ENCODE measurements around the gene SS18. TPM values are rescaled to one million over a fixed set of nuclear protein-coding genes. Genes with fewer than 3 reads are reported as not detected.

SS18 gene
- total RNA-seq, 6 donors from 2014 or later, result 49.6 to 122 (median 91.8) TPM

DNA sequence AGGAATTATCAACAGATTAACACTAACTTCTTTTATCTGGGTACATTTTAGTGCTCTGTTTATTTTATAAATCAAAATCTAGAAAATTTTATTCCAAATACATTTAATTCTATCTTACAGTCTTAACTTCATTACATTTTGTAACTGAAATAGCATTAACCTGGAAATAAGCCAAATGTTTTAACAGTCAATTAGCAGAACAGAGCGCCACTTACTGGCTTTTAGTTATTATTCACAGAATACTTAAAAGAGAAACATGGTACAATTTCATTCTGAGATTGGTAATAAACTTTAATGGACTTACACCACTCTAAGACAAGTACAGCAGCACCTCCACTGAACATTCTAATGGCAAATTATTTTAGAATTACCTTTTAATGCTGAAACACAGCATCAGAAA lies 38.6 kb downstream of the SS18 start:
- H3K4me3 ChIP-seq, result no peak overlapping the region
- no peak for DNase-seq

DNA sequence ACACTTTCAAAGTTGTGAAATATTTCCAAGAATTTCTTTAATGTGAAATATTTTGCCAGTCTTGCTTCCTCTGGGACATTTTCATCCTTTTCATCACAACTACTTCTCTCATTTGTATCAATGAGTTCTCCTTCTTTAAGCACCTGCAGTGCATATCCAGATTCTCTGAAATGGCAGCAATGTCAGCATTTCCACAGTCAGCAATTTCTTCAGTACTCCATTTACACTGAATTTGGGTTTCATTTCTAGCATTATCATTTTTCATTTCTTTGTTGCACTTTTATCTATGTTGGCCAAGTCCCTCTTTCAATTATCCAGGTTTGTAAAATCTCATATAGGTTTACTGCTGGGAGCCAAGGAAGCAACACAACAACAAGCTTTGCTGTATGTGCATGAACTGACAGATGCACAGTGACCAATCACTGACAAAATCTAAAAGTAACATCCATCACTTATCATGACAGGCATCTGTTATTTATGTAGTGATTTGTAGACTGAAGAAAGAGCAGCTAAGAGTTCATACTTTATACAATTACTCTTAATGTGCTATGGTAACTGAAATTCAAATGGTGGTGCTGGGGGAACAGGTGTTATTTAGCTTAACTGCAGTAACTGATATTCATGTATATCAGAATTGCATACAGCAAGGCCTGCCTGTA lies 43.9 kb downstream of the SS18 start:
- Histone ChIP-seq H3K4me3 (no peak overlapping the region), H3K36me3 (peaks cover 0 to 21% (median 6%) of the 10 kb centered on the region in 4 donors), H3K9me3 (no peaks in the 10 kb centered on the region), H3K27ac (no peak overlapping the region), H3K27me3 (no peaks in the 10 kb centered on the region), H3K4me1 (no peaks in the 10 kb centered on the region)
- DNase-seq, result no peak
- TF ChIP-seq, protein P1, sequence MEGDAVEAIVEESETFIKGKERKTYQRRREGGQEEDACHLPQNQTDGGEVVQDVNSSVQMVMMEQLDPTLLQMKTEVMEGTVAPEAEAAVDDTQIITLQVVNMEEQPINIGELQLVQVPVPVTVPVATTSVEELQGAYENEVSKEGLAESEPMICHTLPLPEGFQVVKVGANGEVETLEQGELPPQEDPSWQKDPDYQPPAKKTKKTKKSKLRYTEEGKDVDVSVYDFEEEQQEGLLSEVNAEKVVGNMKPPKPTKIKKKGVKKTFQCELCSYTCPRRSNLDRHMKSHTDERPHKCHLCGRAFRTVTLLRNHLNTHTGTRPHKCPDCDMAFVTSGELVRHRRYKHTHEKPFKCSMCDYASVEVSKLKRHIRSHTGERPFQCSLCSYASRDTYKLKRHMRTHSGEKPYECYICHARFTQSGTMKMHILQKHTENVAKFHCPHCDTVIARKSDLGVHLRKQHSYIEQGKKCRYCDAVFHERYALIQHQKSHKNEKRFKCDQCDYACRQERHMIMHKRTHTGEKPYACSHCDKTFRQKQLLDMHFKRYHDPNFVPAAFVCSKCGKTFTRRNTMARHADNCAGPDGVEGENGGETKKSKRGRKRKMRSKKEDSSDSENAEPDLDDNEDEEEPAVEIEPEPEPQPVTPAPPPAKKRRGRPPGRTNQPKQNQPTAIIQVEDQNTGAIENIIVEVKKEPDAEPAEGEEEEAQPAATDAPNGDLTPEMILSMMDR (IDR thresholded peaks at IDR 0.05), result no peak
- TF ChIP-seq EP300 (IDR thresholded peaks at IDR 0.05) (no peak), POLR2A (IDR thresholded peaks at IDR 0.05) (no peak), POLR2AphosphoS5 (IDR thresholded peaks at IDR 0.05) (no peak)
- ATAC-seq (ENCODE audit: low FRiP score in 2 of 2), result no peak

More for the DNA sequence above, 38.6 kb downstream of the SS18 start:
- no peak overlapping the region for H3K27ac ChIP-seq
- H3K9me3 ChIP-seq, result no peaks in the 10 kb centered on the region
- H3K27me3 ChIP-seq, result no peaks in the 10 kb centered on the region
- WGBS, 2 donors, result 69 to 76% methylated on average over 1 of the region's 1 CpG
- H3K36me3 ChIP-seq, result peaks cover 9 to 66% (median 26%) of the 10 kb centered on the region in 4 donors
- ATAC-seq (ENCODE audit: low FRiP score in 2 of 2), result no peak
- H3K4me1 ChIP-seq, result no peaks in the 10 kb centered on the region
- no peak for TF ChIP-seq POLR2AphosphoS5 (IDR thresholded peaks at IDR 0.05)
- TF ChIP-seq POLR2A (IDR thresholded peaks at IDR 0.05), result no peak
- TF ChIP-seq, protein P1 (IDR thresholded peaks at IDR 0.05), result no peak
- TF ChIP-seq EP300 (IDR thresholded peaks at IDR 0.05), result no peak

DNA sequence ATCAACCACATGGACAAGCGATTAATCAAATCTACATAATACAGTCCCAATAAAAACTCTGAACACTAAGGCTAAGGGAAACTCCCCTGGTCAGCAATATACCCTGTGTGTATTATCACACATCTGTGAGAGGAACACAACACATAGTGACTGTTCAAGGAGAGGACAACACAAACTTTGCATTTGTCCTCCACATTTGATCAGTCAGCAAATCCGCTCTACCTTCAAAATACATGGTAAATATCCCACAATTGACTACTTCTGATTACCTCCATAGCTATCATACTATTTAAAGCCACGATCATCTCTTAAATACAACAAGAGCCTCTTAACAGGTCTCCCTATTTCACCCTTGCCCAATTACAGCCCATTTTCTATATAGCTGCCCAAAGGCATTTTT lies 45.6 kb downstream of the SS18 start:
- TF ChIP-seq POLR2A (IDR thresholded peaks at IDR 0.05) (no peak), POLR2AphosphoS5 (IDR thresholded peaks at IDR 0.05) (no peak), EP300 (IDR thresholded peaks at IDR 0.05) (no peak)
- TF ChIP-seq, protein P1 (IDR thresholded peaks at IDR 0.05), result no peak
- H3K27me3 ChIP-seq, result no peaks in the 10 kb centered on the region
- DNase-seq, result no peak
- no peak for ATAC-seq (ENCODE audit: low FRiP score in 2 of 2)
- H3K27ac ChIP-seq, result no peak overlapping the region
- 98 to 100% methylated on average over 3 of the region's 3 CpGs for WGBS, 2 donors
- H3K4me1 ChIP-seq, result no peaks in the 10 kb centered on the region
- peaks cover 0 to 9% (median 4%) of the 10 kb centered on the region in 4 donors for H3K36me3 ChIP-seq
- H3K9me3 ChIP-seq, result no peaks in the 10 kb centered on the region
- H3K4me3 ChIP-seq, result no peak overlapping the region

DNA sequence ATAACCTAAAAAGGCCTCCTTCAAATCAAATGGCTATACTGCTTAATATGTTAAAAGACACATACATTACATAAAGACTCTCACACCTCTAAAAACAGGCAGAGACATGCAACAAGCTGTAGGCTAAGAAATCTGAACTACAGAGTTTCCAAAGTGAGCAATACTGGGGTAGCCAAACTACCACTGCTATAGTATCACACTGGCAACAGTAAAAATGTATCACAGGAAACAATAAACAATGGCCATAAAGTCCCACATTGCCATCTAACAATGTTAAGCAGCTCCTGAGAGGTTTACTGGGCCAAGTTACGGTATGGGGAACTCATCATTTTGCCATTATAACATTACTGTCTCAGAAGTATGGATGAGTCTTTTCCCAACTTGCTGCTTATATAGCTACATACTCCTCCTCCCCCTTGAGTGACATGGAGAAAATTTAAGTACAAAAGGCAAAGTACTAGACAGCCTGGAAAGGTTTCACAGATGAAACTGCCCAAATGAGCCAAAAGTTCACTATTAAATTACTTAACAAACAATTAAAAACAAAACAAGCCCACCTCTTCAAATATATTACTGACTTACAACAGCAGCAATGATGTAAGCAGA lies 50.3 kb downstream of the SS18 start:
- ATAC-seq (ENCODE audit: low FRiP score in 2 of 2), result no peak
- no peaks in the 10 kb centered on the region for H3K4me1 ChIP-seq
- no peak for DNase-seq
- H3K9me3 ChIP-seq, result no peaks in the 10 kb centered on the region
- TF ChIP-seq POLR2A (IDR thresholded peaks at IDR 0.05) (no peak), EP300 (IDR thresholded peaks at IDR 0.05) (no peak), POLR2AphosphoS5 (IDR thresholded peaks at IDR 0.05) (no peak)
- WGBS, 2 donors, result 74 to 75% methylated on average over 1 of the region's 1 CpG
- H3K4me3 ChIP-seq, result no peak overlapping the region
- H3K27ac ChIP-seq, result no peak overlapping the region
- no peaks in the 10 kb centered on the region for H3K27me3 ChIP-seq
- H3K36me3 ChIP-seq, result peaks cover 2 to 27% (median 11%) of the 10 kb centered on the region in 4 donors

DNA sequence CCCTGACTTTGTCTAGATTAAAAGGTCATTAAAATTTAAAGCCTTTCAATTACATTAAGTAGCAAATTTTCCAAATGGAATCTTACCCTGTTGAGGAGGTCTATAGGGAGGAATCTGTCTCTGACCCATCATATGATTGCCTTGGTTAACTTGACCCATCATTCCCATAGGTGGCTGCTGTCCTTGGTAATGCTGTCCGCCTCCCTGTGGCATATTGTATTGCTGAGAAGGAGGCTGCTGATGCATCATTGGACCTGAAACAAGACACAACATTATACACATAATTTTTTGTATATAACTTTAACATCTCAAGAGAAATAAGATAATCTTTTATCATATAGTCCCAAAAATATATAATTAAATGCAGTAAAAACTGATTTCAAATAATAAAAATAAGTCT lies 51.2 kb downstream of the SS18 start:
- Histone ChIP-seq H3K27ac (no peak overlapping the region), H3K4me3 (no peak overlapping the region), H3K9me3 (no peaks in the 10 kb centered on the region), H3K36me3 (peaks cover 3 to 37% (median 20%) of the 10 kb centered on the region in 4 donors), H3K4me1 (no peaks in the 10 kb centered on the region), H3K27me3 (no peaks in the 10 kb centered on the region)
- TF ChIP-seq POLR2A (IDR thresholded peaks at IDR 0.05) (no peak), POLR2AphosphoS5 (IDR thresholded peaks at IDR 0.05) (no peak), EP300 (IDR thresholded peaks at IDR 0.05) (no peak)
- TF ChIP-seq, protein P1 (IDR thresholded peaks at IDR 0.05), result no peak
- no peak for DNase-seq
- WGBS, 2 donors, result 92 to 100% methylated on average over 1 of the region's 1 CpG
- no peak for ATAC-seq (ENCODE audit: low FRiP score in 2 of 2)
